PC-3 (cell line): ENCODE measurements around the gene GALNTL6.

Source experiments
- CTCF ChIP-seq: fragments of 300-600 bp; sonication (generic); conservative IDR thresholded peaks from 2 replicates; pipeline ENCODE4 v1.5.1; 2017; ENCODE audit warnings: antibody characterized with exemption, low read depth, mild to moderate bottlenecking, low read length
- EZH2 ChIP-seq: fragments of 300-600 bp; sonication (generic); IDR thresholded peaks from one replicate; pipeline ENCODE4 v1.6.1; 2017; ENCODE audit warnings: antibody characterized with exemption, mild to moderate bottlenecking, low read length; ENCODE audit not compliant: unreplicated experiment
- EZH2phosphoT487 ChIP-seq: fragments of 300-600 bp; sonication (generic); IDR thresholded peaks from 2 replicates; pipeline ENCODE4 v1.6.1; 2018; ENCODE audit warnings: mild to moderate bottlenecking, antibody characterized with exemption, low read length, borderline replicate concordance

- TF ChIP-seq EZH2 = no peak
- no peak for TF ChIP-seq EZH2phosphoT487
- TF ChIP-seq CTCF = no peak
These were observed 407.5 kb downstream of the GALNTL6 start for GRCh38 chr4:172220679-172221078.
